HG02571 (cell line): ENCODE data around the gene EIF2A.
"Not testable (repeated sequence)": the region's sequence is repeated elsewhere in the genome, so short reads cannot be mapped to it uniquely, and the experiment has no call there.

Experiments
- ATAC-seq: cut with Tn5 transposase; IDR thresholded peaks from one replicate; pipeline ENCODE4 v1.9.1; 2021; ENCODE audit warnings: mild to moderate bottlenecking, moderate library complexity; ENCODE audit not compliant: unreplicated experiment

EIF2A gene

GRCh38 chr3:150600647-150601530, 54.3 kb downstream of the EIF2A start:
- ATAC-seq: not testable (repeated sequence)

- ATAC-seq: peak; percentile 11
Measured at GRCh38 chr3:150602426-150603152, 56.0 kb downstream of the EIF2A start.

GRCh38 chr3:150603153-150603979, 56.8 kb downstream of the EIF2A start, which contains the start of gene SELENOT:
SELENOT (plus strand) TSS chr3:150603321; CDS start chr3:150603363, 42 bp downstream.
- peak; percentile 52 for ATAC-seq

GRCh38 chr3:150603980-150604319, 57.4 kb downstream of the EIF2A start:
- ATAC-seq: no peak

GRCh38 chr3:150605998-150606641, 59.5 kb downstream of the EIF2A start:
- ATAC-seq: no peak

GRCh38 chr3:150607267-150608065, 60.9 kb downstream of the EIF2A start:
- no peak for ATAC-seq

- no peak for ATAC-seq
Measured at GRCh38 chr3:150609988-150610387, 63.4 kb downstream of the EIF2A start.

GRCh38 chr3:150610785-150611184, 64.2 kb downstream of the EIF2A start:
- no peak for ATAC-seq

GRCh38 chr3:150611666-150612065, 65.1 kb downstream of the EIF2A start:
- no peak for ATAC-seq

GRCh38 chr3:150612494-150612893, 65.9 kb downstream of the EIF2A start:
- no peak for ATAC-seq

GRCh38 chr3:150613034-150613433, 66.4 kb downstream of the EIF2A start:
- ATAC-seq: no peak

- no peak for ATAC-seq
Measured at GRCh38 chr3:150613709-150614480, 67.3 kb downstream of the EIF2A start.

GRCh38 chr3:150620002-150620689, 73.6 kb downstream of the EIF2A start:
- no peak for ATAC-seq

GRCh38 chr3:150622955-150623354, 76.4 kb downstream of the EIF2A start:
- not testable (repeated sequence) for ATAC-seq

GRCh38 chr3:150623945-150624344, 77.4 kb downstream of the EIF2A start:
- ATAC-seq: no peak

- no peak for ATAC-seq
Measured at GRCh38 chr3:150626148-150626930, 79.8 kb downstream of the EIF2A start.

- no peak for ATAC-seq
Measured at GRCh38 chr3:150627557-150627956, 81.0 kb downstream of the EIF2A start.
